ENCODE data around the gene SYNDIG1. TPM values are rescaled to one million over a fixed set of nuclear protein-coding genes. Genes with fewer than 3 reads are reported as not detected.

The SYNDIG1 gene
- total RNA-seq, 1 donor from 2014 or later: 2.6 TPM

GRCh38 chr20:24456398-24456781 lies 13.0 kb upstream of the SYNDIG1 start:
- Histone ChIP-seq H3K9me3 (ENCODE audit: control insufficient read depth in 3 of 3, low read length in 3 of 3) (no peaks in the 10 kb centered on the region), H3K4me1 (ENCODE audit: control insufficient read depth in 3 of 3, insufficient read depth in 3 of 3, low read length in 3 of 3) (no peaks in the 10 kb centered on the region), H3K9ac (ENCODE audit: low read depth in 1 of 3, low read length in 3 of 3) (no peak overlapping the region), H3K27me3 (ENCODE audit: control insufficient read depth in 3 of 3, insufficient read depth in 3 of 3, low read length in 3 of 3) (peaks cover 7 to 33% (median 16%) of the 10 kb centered on the region in 3 donors), H3K4me3 (ENCODE audit: low read length in 3 of 3) (no peak overlapping the region), H3K27ac (ENCODE audit: low read depth, low read length) (no peak overlapping the region), H3K36me3 (ENCODE audit: control insufficient read depth in 3 of 3, insufficient read depth in 3 of 3, low read length in 3 of 3) (no peaks in the 10 kb centered on the region)

DNA sequence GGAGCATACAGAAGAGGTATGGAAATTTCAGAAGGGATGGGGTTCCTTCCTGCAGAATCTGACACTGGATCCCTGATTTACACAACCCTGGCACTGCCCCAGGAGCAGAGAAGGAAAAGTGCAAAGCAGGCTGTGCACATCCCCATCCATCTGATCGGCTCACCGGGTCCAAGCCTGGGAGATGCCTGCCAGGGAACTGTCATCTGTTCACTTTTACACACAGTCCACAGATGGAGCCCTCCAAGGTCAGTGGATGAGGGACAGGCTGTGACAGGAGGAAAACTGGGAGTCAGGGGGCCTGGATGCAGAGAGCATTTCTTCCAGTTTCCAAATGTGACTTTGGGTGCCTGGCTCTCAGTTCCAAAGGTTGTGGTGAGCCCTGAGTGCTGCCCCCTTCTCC lies 11.0 kb upstream of the SYNDIG1 start:
- Histone ChIP-seq H3K9ac (ENCODE audit: low read depth in 1 of 3, low read length in 3 of 3) (no peak overlapping the region), H3K27me3 (ENCODE audit: control insufficient read depth in 3 of 3, insufficient read depth in 3 of 3, low read length in 3 of 3) (peaks cover 10 to 25% (median 16%) of the 10 kb centered on the region in 3 donors), H3K36me3 (ENCODE audit: control insufficient read depth in 3 of 3, insufficient read depth in 3 of 3, low read length in 3 of 3) (no peaks in the 10 kb centered on the region), H3K4me3 (ENCODE audit: low read length in 3 of 3) (no peak overlapping the region), H3K4me1 (ENCODE audit: control insufficient read depth in 3 of 3, insufficient read depth in 3 of 3, low read length in 3 of 3) (no peaks in the 10 kb centered on the region), H3K9me3 (ENCODE audit: control insufficient read depth in 3 of 3, low read length in 3 of 3) (no peaks in the 10 kb centered on the region), H3K27ac (ENCODE audit: low read depth, low read length) (no peak overlapping the region)

GRCh38 chr20:24459733-24460132 lies 9.7 kb upstream of the SYNDIG1 start:
- H3K27ac ChIP-seq (ENCODE audit: low read depth, low read length): no peak overlapping the region
- H3K4me3 ChIP-seq (ENCODE audit: low read length in 3 of 3): no peak overlapping the region
- no peaks in the 10 kb centered on the region for H3K4me1 ChIP-seq (ENCODE audit: control insufficient read depth in 3 of 3, insufficient read depth in 3 of 3, low read length in 3 of 3)
- H3K27me3 ChIP-seq (ENCODE audit: control insufficient read depth in 3 of 3, insufficient read depth in 3 of 3, low read length in 3 of 3): peaks cover 11 to 32% (median 23%) of the 10 kb centered on the region in 3 donors
- H3K9ac ChIP-seq (ENCODE audit: low read depth in 1 of 3, low read length in 3 of 3): no peak overlapping the region
- H3K36me3 ChIP-seq (ENCODE audit: control insufficient read depth in 3 of 3, insufficient read depth in 3 of 3, low read length in 3 of 3): no peaks in the 10 kb centered on the region
- H3K9me3 ChIP-seq (ENCODE audit: control insufficient read depth in 3 of 3, low read length in 3 of 3): no peaks in the 10 kb centered on the region

DNA sequence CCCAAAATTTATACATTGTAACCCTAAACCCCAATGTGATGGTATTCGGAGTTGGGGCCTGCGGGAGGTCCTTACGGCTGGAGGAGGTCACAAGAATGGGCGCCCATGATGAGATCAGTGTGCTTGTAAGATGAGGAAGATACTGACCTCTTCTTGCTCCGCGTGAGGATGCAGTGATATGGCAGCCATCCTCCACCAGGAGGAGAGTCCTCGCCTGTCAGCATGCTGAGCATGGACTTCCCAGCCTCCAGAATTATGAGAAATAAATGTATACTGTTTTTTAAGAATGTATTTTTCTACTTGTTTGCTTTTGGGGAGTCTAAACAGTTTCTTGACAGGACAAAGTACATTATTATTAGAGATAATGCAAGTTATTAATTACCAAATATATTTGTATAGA lies 8.7 kb upstream of the SYNDIG1 start:
- H3K4me3 ChIP-seq (ENCODE audit: low read length in 3 of 3): no peak overlapping the region
- no peaks in the 10 kb centered on the region for H3K9me3 ChIP-seq (ENCODE audit: control insufficient read depth in 3 of 3, low read length in 3 of 3)
- H3K4me1 ChIP-seq (ENCODE audit: control insufficient read depth in 3 of 3, insufficient read depth in 3 of 3, low read length in 3 of 3): no peaks in the 10 kb centered on the region
- no peak overlapping the region for H3K27ac ChIP-seq (ENCODE audit: low read depth, low read length)
- no peak overlapping the region for H3K9ac ChIP-seq (ENCODE audit: low read depth in 1 of 3, low read length in 3 of 3)
- peaks cover 12 to 33% (median 27%) of the 10 kb centered on the region in 3 donors for H3K27me3 ChIP-seq (ENCODE audit: control insufficient read depth in 3 of 3, insufficient read depth in 3 of 3, low read length in 3 of 3)
- H3K36me3 ChIP-seq (ENCODE audit: control insufficient read depth in 3 of 3, insufficient read depth in 3 of 3, low read length in 3 of 3): no peaks in the 10 kb centered on the region

GRCh38 chr20:24461848-24462247 lies 7.6 kb upstream of the SYNDIG1 start:
- no peaks in the 10 kb centered on the region for H3K9me3 ChIP-seq (ENCODE audit: control insufficient read depth in 3 of 3, low read length in 3 of 3)
- no peaks in the 10 kb centered on the region for H3K36me3 ChIP-seq (ENCODE audit: control insufficient read depth in 3 of 3, insufficient read depth in 3 of 3, low read length in 3 of 3)
- peaks cover 15 to 26% (median 23%) of the 10 kb centered on the region in 3 donors for H3K27me3 ChIP-seq (ENCODE audit: control insufficient read depth in 3 of 3, insufficient read depth in 3 of 3, low read length in 3 of 3)
- H3K4me1 ChIP-seq (ENCODE audit: control insufficient read depth in 3 of 3, insufficient read depth in 3 of 3, low read length in 3 of 3): no peaks in the 10 kb centered on the region
- H3K4me3 ChIP-seq (ENCODE audit: low read length in 3 of 3): no peak overlapping the region
- H3K27ac ChIP-seq (ENCODE audit: low read depth, low read length): no peak overlapping the region
- no peak overlapping the region for H3K9ac ChIP-seq (ENCODE audit: low read depth in 1 of 3, low read length in 3 of 3)

DNA sequence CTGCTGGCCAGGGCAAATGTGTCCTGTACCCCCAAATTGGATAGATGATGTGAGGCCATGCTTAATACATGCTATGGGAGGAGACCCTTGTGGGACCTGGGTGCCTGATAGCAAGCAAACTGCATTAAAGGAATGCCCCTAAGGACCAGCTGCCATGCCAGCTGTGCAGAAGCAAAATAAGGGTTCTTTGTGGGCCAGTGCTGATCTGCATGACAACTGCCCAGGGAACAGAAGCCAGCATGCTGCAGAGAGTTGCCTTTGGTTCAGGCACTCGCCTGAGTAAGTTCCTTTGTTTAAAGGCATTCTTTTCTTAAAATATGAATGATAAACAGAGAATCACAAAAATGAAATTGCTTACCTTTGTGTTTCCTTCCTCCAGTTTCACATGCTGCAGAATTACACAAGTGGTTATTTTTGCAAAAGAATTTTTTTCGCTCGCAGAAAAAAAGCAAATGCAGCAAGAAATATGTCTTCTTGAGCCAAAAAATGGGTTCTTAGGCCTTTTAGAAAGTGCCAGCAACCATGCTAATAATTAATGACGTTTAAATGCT lies 6.9 kb upstream of the SYNDIG1 start:
- H3K9me3 ChIP-seq (ENCODE audit: control insufficient read depth in 3 of 3, low read length in 3 of 3): no peaks in the 10 kb centered on the region
- H3K4me1 ChIP-seq (ENCODE audit: control insufficient read depth in 3 of 3, insufficient read depth in 3 of 3, low read length in 3 of 3): no peaks in the 10 kb centered on the region
- H3K4me3 ChIP-seq (ENCODE audit: low read length in 3 of 3): no peak overlapping the region
- no peak overlapping the region for H3K9ac ChIP-seq (ENCODE audit: low read depth in 1 of 3, low read length in 3 of 3)
- H3K27ac ChIP-seq (ENCODE audit: low read depth, low read length): no peak overlapping the region
- H3K27me3 ChIP-seq (ENCODE audit: control insufficient read depth in 3 of 3, insufficient read depth in 3 of 3, low read length in 3 of 3): peaks cover 21 to 25% (median 22%) of the 10 kb centered on the region in 3 donors
- H3K36me3 ChIP-seq (ENCODE audit: control insufficient read depth in 3 of 3, insufficient read depth in 3 of 3, low read length in 3 of 3): no peaks in the 10 kb centered on the region

DNA sequence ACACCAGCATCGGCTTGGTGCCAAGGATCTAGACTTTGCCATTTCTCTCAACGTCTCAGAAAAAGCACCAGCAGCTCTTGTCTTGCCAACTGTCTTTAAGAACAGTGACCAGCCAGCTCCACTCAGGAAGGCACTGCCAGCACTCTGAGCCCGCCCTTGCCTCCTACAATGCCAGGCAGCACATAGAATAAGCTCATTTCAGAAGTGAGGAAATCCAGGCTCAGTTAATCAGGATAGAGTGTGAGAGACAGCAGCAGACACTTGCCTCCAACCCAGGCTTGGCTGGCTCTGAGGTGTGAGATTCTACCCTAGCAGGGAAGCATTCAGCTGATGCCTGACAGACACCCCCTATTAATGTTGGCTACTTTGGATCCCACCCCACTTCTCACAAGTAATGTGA lies 4.3 kb upstream of the SYNDIG1 start:
- Histone ChIP-seq H3K27me3 (ENCODE audit: control insufficient read depth in 3 of 3, insufficient read depth in 3 of 3, low read length in 3 of 3) (peaks cover 31 to 34% (median 32%) of the 10 kb centered on the region in 3 donors), H3K36me3 (ENCODE audit: control insufficient read depth in 3 of 3, insufficient read depth in 3 of 3, low read length in 3 of 3) (no peaks in the 10 kb centered on the region), H3K9me3 (ENCODE audit: control insufficient read depth in 3 of 3, low read length in 3 of 3) (no peaks in the 10 kb centered on the region), H3K27ac (ENCODE audit: low read depth, low read length) (no peak overlapping the region), H3K9ac (ENCODE audit: low read depth in 1 of 3, low read length in 3 of 3) (no peak overlapping the region), H3K4me1 (ENCODE audit: control insufficient read depth in 3 of 3, insufficient read depth in 3 of 3, low read length in 3 of 3) (peaks cover 0 to 4% (median 2%) of the 10 kb centered on the region in 3 donors), H3K4me3 (ENCODE audit: low read length in 3 of 3) (no peak overlapping the region)

GRCh38 chr20:24465730-24466129 lies 3.7 kb upstream of the SYNDIG1 start:
- H3K9ac ChIP-seq (ENCODE audit: low read depth in 1 of 3, low read length in 3 of 3): no peak overlapping the region
- H3K9me3 ChIP-seq (ENCODE audit: control insufficient read depth in 3 of 3, low read length in 3 of 3): no peaks in the 10 kb centered on the region
- peaks cover 6 to 10% (median 8%) of the 10 kb centered on the region in 3 donors for H3K4me1 ChIP-seq (ENCODE audit: control insufficient read depth in 3 of 3, insufficient read depth in 3 of 3, low read length in 3 of 3)
- H3K4me3 ChIP-seq (ENCODE audit: low read length in 3 of 3): no peak overlapping the region
- peaks cover 37 to 40% (median 38%) of the 10 kb centered on the region in 3 donors for H3K27me3 ChIP-seq (ENCODE audit: control insufficient read depth in 3 of 3, insufficient read depth in 3 of 3, low read length in 3 of 3)
- H3K36me3 ChIP-seq (ENCODE audit: control insufficient read depth in 3 of 3, insufficient read depth in 3 of 3, low read length in 3 of 3): no peaks in the 10 kb centered on the region
- H3K27ac ChIP-seq (ENCODE audit: low read depth, low read length): no peak overlapping the region

DNA sequence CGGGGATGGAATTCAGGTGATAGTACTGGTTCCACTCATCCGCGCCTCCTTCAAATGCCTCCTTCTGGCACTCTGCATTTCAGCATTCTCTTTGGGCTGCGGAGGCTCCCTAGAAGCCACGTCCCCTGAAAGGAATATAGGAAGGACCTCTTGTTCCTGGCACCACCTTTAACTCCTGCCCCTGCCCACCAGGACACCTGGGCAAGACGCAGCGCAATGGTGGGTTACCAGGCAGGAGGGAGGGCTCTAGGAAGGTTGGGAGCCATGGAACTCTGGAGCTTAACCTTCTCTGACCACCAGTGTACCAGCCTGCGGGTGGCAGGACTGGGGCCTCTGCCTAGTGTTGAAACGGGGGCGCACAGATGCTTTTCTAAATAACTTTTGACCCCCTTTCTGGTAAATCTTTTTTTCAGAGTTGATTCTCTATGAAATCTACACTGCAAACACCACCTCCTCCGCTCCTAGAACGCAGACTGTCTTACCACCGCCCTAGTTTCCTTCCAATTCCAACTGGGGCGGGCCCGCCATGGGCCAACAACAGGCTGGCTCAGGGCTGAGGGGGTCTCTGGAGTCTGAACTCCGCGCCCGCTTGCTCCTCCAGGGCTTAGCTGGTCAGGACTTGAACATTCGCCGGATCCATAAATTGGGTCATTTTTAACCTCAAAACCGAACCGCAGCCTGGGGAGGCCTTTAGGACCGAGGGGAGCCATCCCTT lies 871 bp upstream of the SYNDIG1 start:
- Histone ChIP-seq H3K36me3 (ENCODE audit: control insufficient read depth in 3 of 3, insufficient read depth in 3 of 3, low read length in 3 of 3) (no peaks in the 10 kb centered on the region), H3K9ac (ENCODE audit: low read depth in 1 of 3, low read length in 3 of 3) (no peak overlapping the region), H3K27me3 (ENCODE audit: control insufficient read depth in 3 of 3, insufficient read depth in 3 of 3, low read length in 3 of 3) (peaks cover 44 to 55% (median 44%) of the 10 kb centered on the region in 3 donors), H3K27ac (ENCODE audit: low read depth, low read length) (no peak overlapping the region), H3K4me1 (ENCODE audit: control insufficient read depth in 3 of 3, insufficient read depth in 3 of 3, low read length in 3 of 3) (peaks cover 10 to 13% (median 12%) of the 10 kb centered on the region in 3 donors), H3K4me3 (ENCODE audit: low read length in 3 of 3) (peak overlapping the region in 1 of 3 donors; percentile 7), H3K9me3 (ENCODE audit: control insufficient read depth in 3 of 3, low read length in 3 of 3) (no peaks in the 10 kb centered on the region)

Data from skeletal muscle tissue (tissue), 4 donors.